GM12874 (cell line): ENCODE results near the gene LDAH.

Source experiments
- TF ChIP-seq, protein P1 (sequence below): IDR thresholded peaks from 2 replicates; pipeline ENCODE4 v1.5.1; 2011; ENCODE audit warnings: low read depth, mild to moderate bottlenecking, control low read depth, low read length, moderate library complexity; ENCODE audit not compliant: insufficient read depth

The LDAH gene

DNA sequence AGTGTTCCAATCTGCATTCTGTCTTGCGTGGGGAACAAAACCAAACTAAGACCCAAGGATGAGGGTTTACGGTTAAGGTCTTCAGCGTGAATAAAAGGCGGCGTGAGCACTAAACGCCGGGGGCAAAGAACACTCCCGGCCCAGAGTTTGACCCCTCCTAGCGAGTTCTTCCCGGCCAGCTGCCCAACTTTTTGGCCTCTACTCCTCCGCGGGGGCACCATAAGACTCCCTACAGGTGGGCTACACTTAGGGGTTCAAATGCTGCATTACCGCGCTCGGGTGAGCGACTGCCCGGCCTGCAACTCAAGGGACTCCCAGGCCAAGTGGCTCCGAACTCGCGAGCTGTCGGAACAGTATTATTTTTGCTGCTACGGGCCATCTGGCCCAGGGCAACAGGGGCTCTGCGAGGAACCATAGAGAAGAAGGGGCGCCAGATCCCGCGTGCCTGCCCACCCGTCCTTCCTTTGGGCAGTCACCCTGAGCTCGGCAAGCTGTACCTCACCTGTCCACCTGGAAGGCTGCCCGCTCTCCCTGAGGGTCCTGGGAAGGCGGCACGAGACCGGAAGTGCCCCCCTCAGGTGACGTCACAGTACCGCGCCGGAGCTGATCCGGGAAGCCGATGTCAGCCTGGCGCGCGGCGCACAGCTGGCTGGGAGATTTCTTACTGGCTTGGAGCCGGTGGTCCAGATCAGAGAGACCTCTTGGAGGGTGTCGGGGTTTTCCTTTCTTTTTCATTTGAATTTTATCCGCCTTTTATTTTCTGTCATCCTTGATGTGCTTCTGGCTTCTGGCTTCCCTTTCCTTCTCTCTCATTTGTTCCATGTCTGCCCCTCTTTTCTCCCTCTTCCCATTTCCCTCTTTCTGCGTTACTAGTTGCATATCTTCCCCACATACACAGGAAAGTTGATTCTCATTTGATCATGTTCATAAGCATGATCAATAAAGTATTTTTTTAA, at the start of gene LDAH:
Gene LDAH (minus strand): TSS at position 567 of the 956 bp plus-strand sequence. CDS start 21,638 bp downstream, outside the sequence.
- TF ChIP-seq, protein P1, sequence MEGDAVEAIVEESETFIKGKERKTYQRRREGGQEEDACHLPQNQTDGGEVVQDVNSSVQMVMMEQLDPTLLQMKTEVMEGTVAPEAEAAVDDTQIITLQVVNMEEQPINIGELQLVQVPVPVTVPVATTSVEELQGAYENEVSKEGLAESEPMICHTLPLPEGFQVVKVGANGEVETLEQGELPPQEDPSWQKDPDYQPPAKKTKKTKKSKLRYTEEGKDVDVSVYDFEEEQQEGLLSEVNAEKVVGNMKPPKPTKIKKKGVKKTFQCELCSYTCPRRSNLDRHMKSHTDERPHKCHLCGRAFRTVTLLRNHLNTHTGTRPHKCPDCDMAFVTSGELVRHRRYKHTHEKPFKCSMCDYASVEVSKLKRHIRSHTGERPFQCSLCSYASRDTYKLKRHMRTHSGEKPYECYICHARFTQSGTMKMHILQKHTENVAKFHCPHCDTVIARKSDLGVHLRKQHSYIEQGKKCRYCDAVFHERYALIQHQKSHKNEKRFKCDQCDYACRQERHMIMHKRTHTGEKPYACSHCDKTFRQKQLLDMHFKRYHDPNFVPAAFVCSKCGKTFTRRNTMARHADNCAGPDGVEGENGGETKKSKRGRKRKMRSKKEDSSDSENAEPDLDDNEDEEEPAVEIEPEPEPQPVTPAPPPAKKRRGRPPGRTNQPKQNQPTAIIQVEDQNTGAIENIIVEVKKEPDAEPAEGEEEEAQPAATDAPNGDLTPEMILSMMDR, result no peak

DNA sequence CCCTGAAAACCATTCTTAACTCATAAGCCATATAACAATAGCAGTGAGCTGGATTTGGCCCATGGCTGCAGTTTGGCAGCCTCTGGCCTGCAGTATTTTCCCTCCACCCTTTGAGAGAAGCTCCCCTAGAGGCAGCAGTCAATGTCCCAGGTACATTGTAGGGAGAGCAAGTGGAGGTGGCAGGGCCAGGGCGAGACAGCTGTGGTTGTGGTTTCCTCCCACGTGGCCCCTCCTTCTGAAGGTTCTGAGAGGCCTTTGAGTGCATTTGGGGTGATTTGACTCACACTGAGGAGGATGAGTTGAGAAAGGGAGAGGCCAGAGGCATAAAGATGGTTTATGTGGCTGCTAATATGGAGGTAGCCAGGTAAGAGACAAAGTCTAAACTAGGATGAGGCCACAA, 45.5 kb upstream of the LDAH start:
- TF ChIP-seq, protein P1, result no peak

DNA sequence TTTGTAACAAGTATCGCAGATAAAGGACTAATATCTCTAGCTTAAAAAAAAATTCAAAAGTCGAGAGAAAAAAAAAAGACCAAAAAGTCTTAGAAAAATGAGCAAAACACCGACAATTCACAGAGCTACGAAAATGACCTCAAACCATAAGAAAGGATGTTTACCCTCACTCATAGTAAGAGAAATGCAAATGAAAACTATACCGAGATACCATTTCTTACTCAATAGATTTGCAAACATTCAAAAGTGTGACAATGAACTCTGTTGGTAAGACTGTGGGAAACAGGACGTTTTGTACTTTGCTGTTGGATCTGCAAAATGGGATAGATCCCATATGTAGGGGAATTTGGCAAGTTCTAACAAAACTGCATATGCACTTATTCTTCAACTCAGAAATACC, 39.9 kb upstream of the LDAH start:
- TF ChIP-seq, protein P1, result no peak

DNA sequence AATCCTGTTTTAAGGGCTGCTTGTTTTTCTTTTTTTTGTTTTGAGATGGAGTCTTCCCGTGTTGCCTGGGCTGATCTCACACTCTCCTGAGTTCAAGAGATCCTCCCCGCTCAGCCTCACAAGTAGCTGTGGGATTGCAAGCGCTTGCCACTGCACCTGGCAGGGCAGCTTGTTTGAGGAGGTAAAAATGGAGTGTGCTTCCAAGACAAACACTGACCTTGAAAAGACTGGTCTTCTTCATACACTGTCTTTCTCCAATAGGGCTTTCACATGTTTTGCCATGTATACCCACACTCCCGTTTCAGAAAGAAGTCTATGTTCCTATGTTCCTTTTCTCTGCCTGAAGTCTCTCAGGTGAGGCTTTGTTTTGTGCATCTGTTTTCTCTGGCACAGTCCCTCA, 32.6 kb upstream of the LDAH start:
- TF ChIP-seq, protein P1, result no peak

DNA sequence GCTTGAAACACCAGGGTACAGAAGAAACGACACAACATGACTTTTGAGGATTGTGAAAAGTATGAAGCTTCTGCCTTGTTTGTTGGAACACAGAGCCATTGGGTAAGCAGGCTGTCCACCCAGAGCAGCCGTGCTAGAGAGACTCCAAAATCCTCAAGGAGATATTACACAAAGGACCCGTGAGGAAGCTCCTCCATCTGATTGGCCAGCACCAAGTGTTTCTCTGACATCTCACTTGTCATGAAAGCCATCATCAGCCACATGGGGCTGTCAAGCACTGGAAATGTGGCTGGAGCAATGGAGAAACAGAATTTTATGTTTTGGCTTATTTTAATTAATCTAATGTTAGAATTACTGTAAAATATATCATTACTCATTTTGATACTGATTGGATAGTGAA, 29.8 kb upstream of the LDAH start:
- TF ChIP-seq, protein P1, result no peak

DNA sequence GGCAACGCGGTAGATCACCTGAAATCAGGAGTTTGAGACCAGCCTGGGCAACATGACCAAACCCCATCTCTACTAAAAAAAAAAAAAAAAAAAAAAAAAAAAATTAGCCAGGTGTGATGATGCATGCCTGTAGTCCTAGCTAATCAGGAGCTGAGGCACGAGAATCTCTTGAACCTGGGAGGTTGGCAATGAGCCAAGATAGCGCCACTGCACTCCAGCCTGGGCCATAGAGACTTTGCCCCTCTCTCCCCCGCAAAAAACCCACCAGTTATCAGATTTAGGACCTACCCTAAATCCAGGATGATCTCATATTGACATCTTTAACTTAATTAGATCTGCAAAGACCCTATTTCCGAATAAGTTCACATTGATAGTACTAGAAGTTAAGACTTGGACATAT, 29.2 kb upstream of the LDAH start:
- TF ChIP-seq, protein P1, result no peak

DNA sequence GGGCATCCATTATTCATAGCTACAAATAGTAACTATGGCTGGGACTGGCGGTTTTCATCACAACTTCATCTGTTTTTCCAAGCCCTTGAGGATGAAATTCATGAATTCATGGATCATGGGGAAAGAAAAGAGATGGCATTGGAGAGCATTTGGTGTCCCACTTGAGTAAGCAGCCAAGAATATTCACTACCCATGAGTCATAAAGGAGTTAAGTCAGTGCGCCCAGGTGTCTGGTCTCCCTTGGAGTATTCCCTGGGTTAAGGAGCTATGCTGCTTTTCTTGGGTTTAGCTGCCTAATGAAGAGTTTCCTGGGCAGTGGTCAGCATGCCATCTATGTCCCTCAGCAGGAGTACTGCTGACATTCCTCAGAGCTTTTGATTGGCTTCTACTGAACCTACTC, 21.3 kb upstream of the LDAH start:
- TF ChIP-seq, protein P1, result no peak
